ENCODE data around the gene POM121L2. TPM values are rescaled to one million over a fixed set of nuclear protein-coding genes. Genes with fewer than 3 reads are reported as not detected.
"Not testable (repeated sequence)": the region's sequence is repeated elsewhere in the genome, so short reads cannot be mapped to it uniquely, and the experiment has no call there.

Gene POM121L2
- polyA plus RNA-seq, 3 donors = 0.03 TPM; not detected in 2

DNA sequence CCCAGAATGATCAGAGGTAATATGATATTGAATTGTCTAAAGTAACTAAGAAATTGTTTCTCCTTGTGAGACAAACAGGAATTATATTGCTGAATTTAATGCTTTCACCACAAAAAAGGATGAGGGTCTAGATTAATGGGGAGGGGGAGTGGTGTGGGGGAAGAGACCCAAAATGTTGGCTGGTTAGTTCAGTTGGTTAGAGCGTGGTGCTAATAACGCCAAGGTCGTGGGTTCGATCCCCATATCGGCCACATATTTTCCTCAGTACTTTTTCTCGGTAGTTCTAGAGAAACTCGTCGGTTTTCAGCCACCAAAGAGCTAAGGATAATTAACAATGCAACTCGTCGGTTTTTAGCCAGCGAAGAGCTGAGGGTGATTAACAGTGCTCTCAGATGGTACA, 38.3 kb downstream of the POM121L2 start:
- no peak overlapping the region for H3K27ac ChIP-seq (ENCODE audit: low read depth, low read length)
- 61 to 67% (median 67%) methylated on average over 11 of the region's 11 CpGs for WGBS, 3 donors

DNA sequence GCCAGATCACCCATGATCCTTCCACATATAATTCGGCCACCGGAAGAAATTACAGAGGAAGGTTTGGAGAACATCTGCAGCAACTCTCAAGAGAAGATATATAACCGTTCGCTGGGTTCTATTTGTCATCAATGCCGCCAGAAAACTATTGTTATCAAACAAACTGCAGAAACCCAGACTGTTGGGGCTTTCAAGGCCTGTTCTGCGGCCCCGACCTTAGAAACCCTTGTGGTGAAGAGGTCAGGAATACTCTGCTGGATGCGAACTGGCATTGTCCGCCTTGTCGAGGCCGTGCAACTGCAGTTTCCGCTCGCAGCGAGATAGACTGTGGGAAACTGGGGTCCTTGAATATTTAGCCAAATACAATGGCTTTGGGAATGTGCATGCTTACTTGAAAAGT, 43.3 kb downstream of the POM121L2 start:
- H3K27ac ChIP-seq (ENCODE audit: low read depth, low read length) = no peak overlapping the region

DNA sequence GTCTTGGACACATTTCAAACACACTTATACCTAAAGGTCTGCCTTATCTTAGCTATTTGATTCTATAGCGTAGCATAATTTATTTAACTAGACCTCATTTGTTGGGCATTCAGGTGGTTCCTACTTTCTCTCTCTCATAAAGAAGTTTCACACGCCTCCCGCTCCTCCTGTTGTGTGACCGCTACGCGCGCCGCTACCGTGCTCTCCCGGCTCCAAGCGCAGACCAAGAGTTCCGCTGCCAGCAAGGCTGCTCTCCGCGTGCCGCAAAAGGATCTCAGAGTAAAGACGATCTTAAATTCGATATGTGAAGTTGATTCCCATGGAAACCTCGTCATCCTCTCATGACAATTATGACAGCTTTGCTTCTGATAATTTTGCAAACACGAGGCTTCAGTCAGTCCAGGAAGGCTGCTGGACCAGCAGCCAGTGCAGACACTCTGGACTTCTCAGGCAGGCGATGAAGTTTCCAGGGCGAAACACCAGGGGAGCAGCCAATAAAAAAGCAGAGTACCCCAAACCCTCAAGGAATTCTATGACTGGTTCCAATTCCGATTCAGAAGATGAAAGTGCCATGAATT, 44.1 kb downstream of the POM121L2 start:
- no peak overlapping the region for H3K27ac ChIP-seq (ENCODE audit: low read depth, low read length)
- WGBS, 3 donors = 9 to 13% (median 10%) methylated on average over 22 of the region's 22 CpGs

More for the DNA sequence above, 43.3 kb downstream of the POM121L2 start:
- 67 to 71% (median 67%) methylated on average over 14 of the region's 14 CpGs for WGBS, 3 donors

DNA sequence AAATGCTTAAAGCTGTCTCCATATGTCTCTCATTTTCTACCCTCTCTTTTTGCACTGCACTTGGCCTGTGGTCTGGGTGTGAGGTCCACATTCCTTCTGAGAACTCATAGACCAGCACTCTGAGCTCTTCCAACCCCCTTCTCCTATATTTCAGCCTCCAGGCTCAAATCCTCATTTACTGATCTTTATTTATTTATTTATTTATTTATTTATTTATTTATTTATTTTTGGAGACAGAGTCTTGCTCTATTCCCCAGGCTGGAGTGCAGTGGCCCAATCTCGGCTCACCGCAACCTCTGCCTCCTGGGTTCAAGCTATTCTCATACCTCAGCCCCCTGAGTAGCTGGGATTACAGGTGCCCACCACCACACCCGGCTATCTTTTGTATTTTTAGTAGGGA, 45.1 kb downstream of the POM121L2 start:
- not testable (repeated sequence) for H3K27ac ChIP-seq (ENCODE audit: low read depth, low read length)
- 82 to 88% (median 85%) methylated on average over 3 of the region's 3 CpGs for WGBS, 3 donors

DNA sequence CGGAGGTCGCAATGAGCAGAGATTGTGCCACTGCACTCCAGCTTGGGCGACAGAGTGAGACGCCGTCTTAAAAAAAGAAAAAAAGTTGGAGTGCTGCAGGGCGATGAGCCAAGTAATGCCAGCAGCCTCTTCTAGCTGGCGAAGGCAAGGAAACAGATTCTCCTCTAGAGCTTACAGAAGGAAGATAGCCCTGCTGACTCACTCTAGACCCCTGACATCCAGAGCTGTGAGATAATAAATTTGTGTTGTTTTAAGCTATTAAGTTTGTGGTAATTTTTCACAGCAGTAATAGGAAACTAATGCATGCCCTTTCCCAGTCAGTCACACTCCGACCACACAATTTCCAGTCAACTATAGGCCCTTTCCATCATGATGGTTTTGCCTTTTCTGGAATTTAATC, 48.2 kb downstream of the POM121L2 start:
- H3K27ac ChIP-seq (ENCODE audit: low read depth, low read length) = no peak overlapping the region
- WGBS, 3 donors = 68 to 78% (median 74%) methylated on average over 8 of the region's 8 CpGs

DNA sequence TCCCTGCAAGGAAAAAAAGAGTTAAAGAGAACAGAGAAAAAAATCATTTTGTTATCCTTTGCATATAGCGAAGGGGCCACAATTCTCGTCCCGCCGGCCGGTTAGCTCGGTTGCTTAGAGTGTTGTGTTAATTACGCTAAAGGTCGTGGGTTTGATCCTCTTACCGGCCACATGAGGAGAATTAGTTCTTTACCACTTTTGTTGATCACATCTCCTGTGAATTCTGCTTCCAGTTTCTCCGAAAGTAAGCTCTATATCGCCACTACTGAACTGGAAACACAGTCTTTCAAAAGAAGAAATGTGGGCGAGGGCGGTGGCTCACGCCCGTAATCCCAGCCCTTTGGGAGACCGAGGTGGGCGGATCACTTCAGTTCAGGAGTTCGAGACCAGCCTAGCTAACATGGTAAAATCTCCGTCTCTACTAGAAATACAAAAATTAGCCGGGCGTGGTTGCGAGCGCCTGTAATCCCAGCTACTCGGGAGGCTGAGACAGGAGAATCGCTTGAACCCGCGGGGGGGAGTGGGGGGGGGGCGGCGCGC, 51.2 kb downstream of the POM121L2 start:
- H3K27ac ChIP-seq (ENCODE audit: low read depth, low read length) = no peak overlapping the region
- WGBS, 3 donors = 9 to 23% (median 10%) methylated on average over 27 to 30 of the region's 30 CpGs

DNA sequence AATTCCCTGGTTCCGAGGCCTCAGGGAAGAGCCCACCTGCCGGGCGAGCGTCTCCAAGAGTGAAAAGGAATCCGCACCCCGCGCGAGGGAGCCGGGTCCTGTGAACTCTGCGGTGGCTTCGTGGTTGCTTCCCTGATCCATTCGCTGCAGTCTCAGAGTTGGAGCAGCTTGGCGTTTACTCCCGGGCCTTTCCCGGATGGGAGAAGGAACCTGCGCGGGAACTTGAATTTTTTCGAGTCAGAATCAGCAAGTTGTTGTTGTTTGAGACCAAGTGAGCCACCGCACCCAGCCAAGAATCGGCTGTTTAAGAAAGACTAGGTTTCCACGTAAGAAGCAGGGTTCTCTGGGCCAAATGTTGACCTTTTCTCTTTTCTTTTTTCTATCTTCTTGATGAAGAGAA, 51.7 kb downstream of the POM121L2 start:
- 7 to 16% (median 9%) methylated on average over 21 of the region's 21 CpGs for WGBS, 3 donors
- no peak overlapping the region for H3K27ac ChIP-seq (ENCODE audit: low read depth, low read length)

Other genes starting within 250 kb of the POM121L2 start
- gene PRSS16, start 64.6 kb downstream of the POM121L2 start, polyA plus RNA-seq = 10 to 100 TPM in 1 of 3 donors, 1 to 10 TPM in 1, under 1 TPM in 1; 0.67 to 32.4 (median 1.0) TPM
- 1 to 10 TPM; 1.3 to 1.8 (median 1.5) TPM for gene ZNF391, start 76.5 kb upstream of the POM121L2 start, polyA plus RNA-seq
- 1 to 10 TPM in 2 of 3 donors, under 1 TPM in 1; 0.97 to 3.9 (median 1.4) TPM for gene ZNF184, start 160.8 kb upstream of the POM121L2 start, polyA plus RNA-seq